Putamen (tissue), 1 donor: ENCODE results near the gene TCF23.
"Not testable (repeated sequence)": the region's sequence is repeated elsewhere in the genome, so short reads cannot be mapped to it uniquely, and the experiment has no call there.

Experiments used
- DNase-seq: peaks from one replicate; pipeline ENCODE4 v3.0.0-alpha.2; 2016; ENCODE audit warnings: low spot score

Gene TCF23

GRCh38 chr2:27148801-27149439 is at the start of gene TCF23:
Gene TCF23 (plus strand): TSS chr2:27149004. CDS start chr2:27149134, 130 bp downstream.
- no peak for DNase-seq

- DNase-seq: no peak
These were observed 49.4 kb upstream of the TCF23 start for GRCh38 chr2:27099334-27099955.

DNA sequence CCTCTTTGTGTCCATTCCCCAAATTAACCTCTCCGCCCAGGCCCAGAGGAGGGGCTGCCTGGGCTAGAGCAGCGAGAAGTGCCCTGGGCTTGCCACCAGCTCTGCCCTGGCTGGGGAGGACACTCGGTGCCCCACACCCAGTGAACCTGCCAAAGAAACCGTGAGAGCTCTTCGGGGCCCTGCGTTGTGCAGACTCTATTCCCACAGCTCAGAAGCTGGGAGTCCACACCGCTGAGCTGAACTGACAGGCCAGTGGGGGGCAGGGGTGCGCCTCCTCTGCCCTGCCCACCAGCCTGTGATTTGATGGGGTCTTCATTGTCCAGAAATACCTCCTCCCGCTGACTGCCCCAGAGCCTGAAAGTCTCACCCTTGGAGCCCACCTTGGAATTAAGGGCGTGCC is 48.8 kb upstream of the TCF23 start:
- no peak for DNase-seq

- no peak for DNase-seq
These were observed 46.5 kb upstream of the TCF23 start for GRCh38 chr2:27102329-27102728.

- no peak for DNase-seq
These were observed 42.8 kb upstream of the TCF23 start for GRCh38 chr2:27105981-27106380.

- no peak for DNase-seq
These were observed 40.6 kb upstream of the TCF23 start for GRCh38 chr2:27108221-27108620.

DNA sequence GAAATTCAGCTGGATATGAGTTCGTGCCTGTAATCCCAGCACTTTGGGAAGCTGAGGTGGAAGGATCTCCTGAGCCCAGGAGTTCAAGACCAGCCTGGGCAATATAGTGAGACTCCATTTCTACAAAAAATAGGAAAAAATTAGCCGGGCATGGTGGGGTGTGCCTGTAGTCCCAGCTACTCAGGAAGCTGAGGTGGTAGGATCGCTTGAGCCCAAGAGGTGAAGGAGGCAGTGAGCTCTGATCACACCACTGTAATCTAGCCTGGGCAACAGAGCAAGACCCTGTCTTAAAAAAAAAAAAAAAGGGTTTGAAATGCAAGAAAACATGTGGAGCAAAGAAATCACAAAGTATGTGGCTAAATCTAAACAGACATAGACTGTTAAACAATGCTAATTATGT is 39.7 kb upstream of the TCF23 start:
- DNase-seq: no peak

GRCh38 chr2:27110603-27111352 is 38.0 kb upstream of the TCF23 start:
- not testable (repeated sequence) for DNase-seq

GRCh38 chr2:27111392-27112078 is 37.3 kb upstream of the TCF23 start:
- DNase-seq: not testable (repeated sequence)

DNA sequence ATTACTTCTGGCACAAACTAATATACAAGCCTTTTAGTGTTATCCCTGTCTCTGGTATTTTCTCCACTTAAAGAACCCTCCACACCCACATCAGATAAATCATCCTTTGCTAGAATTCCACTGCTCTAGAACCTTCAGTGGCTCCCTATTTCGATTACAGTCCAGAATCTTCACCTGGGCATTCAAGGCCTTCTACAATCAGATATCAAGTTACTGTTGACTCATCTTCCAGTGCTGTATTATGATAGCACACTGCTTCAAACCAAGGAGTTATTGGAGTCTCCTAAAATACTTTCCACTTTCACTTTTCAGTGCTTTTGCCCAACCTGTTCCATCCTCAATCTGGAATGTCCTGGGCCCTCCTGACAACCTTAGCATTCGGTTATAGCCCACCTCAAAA is 33.3 kb upstream of the TCF23 start:
- DNase-seq: no peak

DNA sequence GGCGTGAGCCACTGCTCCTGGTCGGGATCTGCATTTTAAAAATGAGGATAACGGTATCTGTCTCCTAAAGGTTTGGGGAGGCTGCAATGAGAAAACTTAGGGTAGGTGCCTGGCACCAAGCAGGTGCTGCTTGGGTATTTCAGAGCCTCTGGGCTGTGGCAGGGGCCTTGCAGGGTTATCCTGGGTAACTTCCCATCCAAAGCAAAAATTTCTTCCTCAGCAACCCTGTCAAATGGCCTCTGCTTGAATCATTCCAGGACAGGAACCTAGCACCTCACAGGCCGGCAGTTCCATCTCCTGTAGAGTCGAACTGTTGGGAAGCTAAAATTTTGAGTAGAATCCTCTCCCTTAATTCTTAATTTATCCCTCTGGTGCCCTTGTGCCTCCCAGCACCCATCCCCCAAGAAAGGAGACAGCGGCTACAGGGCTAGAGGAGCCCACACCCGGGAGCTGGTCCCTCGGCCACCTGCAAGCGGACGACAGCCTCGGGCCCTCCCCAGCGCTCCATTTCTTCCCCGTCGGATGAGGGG is 30.7 kb upstream of the TCF23 start:
- DNase-seq: no peak

DNA sequence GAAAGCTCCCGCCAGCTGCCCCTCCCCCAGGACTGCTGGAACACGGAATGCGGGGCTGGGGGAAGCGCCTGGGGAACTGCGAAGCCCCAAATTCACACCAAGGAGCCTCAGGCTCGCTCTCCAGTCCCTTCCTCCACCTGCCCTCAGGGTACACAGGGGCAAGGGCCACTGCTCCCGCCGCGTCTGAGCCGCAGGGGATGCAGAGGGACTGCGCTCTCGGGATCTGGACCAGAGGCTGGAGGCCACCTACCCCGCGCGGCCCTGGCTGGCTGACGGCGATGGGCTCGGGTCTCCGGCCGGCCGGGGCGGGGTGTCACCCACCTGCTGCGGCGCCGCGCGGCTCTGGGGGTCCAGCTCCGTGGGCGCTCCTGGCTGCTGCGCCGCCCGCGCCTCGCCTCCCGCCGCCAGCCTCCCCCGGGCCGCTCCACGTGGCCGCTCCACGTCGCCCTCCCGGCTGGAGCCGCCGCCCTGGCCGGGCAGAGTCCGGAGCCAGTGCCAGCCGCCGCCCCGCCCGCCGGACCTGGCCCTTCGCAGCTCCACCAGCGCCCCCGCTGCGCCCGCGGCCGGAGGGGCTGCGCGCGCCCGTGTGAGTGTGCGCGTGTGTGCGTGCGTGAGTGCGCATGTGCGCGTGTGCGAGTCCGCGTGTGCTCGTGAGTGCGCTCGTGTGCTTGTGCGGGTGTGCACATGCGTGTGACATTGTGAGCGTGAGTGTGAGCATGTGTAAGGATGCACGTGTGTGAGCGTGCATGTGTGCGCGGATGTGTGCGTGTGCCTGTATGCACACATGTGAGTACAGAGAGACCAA is 30.1 kb upstream of the TCF23 start, which contains the start of gene CGREF1:
Gene CGREF1, minus strand, starts transcription at position 604 of the 805 bp plus-strand sequence. CDS start 14,762 bp downstream, outside the sequence.
- DNase-seq: no peak

DNA sequence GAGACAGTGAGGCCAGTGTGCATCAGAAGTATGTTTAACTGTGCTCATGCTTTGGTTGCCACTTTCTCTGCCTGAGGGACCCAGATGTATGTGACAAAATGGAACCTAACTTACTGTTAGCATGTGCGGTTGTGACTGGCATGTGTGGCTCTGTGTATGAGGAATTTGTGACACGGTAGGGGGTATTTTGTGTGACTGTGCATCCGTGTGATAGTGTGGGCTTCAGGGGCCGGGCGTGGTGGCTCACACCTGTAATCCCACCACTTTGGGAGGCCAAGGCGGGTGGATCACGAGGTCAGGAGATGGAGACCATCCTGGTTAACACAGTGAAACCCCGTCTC is 29.5 kb upstream of the TCF23 start:
- DNase-seq: not testable (repeated sequence)

DNA sequence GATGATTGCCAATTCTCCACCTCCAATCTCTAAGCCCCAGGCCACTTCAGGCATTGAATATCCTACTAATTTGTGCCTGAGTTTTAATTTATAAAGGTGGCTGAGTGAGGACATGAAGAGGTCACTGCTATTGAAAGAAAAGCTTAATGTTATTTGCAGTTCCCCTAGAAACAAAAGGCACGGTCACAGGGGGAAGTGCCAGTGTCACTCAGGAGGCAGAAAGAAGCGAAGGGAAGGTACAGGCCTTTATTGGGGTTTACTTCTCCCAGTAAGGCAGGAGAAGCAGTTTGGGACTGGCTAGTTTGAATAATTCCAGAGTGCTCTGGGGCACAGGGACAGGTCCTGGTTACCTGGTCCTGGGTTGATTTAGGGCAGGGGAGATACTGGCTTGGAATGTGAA is 26.9 kb upstream of the TCF23 start:
- no peak for DNase-seq

DNA sequence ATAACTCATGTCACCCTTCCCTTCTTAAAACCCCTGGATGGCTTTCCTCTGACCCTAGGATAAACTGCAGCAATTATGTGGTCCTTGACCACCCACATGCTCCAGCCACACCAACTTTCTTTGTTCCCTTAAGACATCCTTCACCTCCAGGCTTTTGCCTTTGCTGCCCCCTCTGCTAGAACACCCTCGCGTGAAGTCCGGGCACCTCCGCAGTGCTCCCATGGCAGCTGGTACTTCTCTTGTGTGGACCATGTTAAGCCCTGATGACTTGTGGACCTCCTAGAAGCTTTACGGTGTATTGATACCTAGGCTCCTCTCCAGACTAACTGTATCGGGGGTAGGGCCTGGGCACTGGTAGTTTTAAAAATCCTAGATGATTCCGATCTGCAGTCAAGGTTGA is 26.0 kb upstream of the TCF23 start:
- DNase-seq: no peak

GRCh38 chr2:27123302-27124150 is 25.3 kb upstream of the TCF23 start, which contains the start of gene ABHD1:
Gene ABHD1 (plus strand): TSS chr2:27123815. CDS start chr2:27123949, 134 bp downstream.
- peak; percentile 71 for DNase-seq

DNA sequence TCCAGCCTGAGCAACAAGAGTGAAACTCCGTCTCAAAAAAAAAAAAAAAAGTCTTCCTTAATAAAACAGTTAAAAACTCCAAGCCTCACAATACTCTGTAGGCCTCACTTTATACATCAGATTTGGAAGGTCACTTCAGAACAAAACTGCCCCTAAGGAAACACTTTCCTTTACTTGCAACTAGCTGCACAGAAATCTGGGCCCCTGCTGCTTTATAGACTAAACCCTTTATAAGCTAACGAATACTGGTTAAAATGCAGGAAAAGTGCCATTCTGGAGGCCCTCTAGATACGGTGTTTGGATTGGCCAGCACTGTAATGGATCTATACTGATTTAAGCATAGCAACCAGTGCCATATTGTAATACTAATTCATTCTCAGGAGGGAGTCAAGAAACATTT is 23.7 kb upstream of the TCF23 start:
- DNase-seq: no peak

- DNase-seq: no peak
These were observed 22.5 kb upstream of the TCF23 start for GRCh38 chr2:27126252-27126710.

DNA sequence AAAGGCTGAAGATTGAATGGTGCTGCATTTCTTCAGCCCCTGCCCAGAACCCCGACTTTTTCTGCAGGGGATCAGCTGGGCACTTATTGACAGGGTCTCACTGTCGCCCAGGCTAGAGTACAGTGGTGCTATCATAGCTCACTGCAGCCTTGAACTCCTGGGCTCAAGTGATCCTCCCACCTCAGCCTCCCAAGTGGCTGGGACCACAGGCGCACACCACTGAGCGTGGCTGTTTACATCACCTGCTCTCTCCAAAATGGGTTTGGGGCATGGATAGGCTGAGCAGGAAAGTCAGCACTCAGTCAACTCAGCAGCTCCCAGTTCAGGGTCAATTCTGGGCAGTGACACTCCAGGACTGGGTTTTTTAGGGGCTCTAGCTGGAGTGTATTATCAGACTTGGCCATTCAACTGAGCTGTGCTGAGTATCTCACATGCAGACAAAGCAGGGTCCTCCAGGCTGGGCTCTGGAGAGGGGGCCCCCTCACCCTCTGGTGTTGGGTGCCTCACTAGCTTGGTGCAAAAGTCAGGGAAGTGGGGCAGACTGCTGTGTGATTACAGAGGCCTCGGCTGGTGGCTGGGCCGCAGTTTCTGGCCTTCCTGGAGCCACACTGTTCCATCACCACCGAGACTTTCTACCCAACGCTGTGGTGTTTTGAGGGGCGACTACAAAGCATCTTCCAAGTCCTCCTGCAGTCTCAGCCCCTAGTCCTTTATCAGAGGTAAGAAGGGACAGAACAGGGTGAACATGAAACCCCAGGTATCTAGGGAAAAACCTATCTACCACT is 20.7 kb upstream of the TCF23 start:
- no peak for DNase-seq
